ENCODE measurements around the gene PRKAR2A.
"Not testable (repeated sequence)": the region's sequence is repeated elsewhere in the genome, so short reads cannot be mapped to it uniquely, and the experiment has no call there.

Gene PRKAR2A

GRCh38 chr3:48782046-48782445 is 65.6 kb downstream of the PRKAR2A start:
- H3K4me3 ChIP-seq (ENCODE audit: low read depth, low read length): no peak overlapping the region
- no peak for DNase-seq (ENCODE audit: low read depth)
- TF ChIP-seq, protein P1, sequence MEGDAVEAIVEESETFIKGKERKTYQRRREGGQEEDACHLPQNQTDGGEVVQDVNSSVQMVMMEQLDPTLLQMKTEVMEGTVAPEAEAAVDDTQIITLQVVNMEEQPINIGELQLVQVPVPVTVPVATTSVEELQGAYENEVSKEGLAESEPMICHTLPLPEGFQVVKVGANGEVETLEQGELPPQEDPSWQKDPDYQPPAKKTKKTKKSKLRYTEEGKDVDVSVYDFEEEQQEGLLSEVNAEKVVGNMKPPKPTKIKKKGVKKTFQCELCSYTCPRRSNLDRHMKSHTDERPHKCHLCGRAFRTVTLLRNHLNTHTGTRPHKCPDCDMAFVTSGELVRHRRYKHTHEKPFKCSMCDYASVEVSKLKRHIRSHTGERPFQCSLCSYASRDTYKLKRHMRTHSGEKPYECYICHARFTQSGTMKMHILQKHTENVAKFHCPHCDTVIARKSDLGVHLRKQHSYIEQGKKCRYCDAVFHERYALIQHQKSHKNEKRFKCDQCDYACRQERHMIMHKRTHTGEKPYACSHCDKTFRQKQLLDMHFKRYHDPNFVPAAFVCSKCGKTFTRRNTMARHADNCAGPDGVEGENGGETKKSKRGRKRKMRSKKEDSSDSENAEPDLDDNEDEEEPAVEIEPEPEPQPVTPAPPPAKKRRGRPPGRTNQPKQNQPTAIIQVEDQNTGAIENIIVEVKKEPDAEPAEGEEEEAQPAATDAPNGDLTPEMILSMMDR (IDR thresholded peaks at IDR 0.05; ENCODE audit: low read depth, low read length, missing control alignments): no peak

- not testable (repeated sequence) for DNase-seq (ENCODE audit: low read depth); H3K4me3 ChIP-seq (ENCODE audit: low read depth, low read length)
Measured at GRCh38 chr3:48778565-48778964, 69.1 kb downstream of the PRKAR2A start.

DNA sequence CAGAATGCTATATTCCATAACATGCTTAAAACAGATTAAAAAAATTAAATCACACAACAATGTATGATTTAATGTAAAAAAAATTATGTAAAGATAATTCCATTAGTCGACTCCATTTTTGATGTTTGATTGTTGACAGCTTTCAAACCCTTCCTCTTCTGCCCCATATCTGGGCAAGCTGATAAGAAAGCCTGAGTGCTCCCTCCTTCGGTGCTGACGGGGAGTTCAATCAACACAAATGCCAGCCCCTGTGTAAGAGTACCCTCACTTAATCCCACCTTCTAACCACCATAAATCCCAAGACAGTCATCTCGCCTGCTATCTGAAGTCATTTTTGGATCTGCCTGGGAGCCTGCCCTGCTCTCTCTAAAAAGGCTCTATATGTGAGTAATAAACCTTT is 70.8 kb downstream of the PRKAR2A start:
- TF ChIP-seq, protein P1 (IDR thresholded peaks at IDR 0.05; ENCODE audit: low read depth, low read length, missing control alignments): no peak
- DNase-seq (ENCODE audit: low read depth): no peak

GRCh38 chr3:48770192-48770502 is 77.5 kb downstream of the PRKAR2A start:
- TF ChIP-seq, protein P1 (IDR thresholded peaks at IDR 0.05; ENCODE audit: low read depth, low read length, missing control alignments): no peak

More for the DNA sequence above, 70.8 kb downstream of the PRKAR2A start:
- H3K4me3 ChIP-seq (ENCODE audit: low read depth, low read length): no peak overlapping the region

DNA sequence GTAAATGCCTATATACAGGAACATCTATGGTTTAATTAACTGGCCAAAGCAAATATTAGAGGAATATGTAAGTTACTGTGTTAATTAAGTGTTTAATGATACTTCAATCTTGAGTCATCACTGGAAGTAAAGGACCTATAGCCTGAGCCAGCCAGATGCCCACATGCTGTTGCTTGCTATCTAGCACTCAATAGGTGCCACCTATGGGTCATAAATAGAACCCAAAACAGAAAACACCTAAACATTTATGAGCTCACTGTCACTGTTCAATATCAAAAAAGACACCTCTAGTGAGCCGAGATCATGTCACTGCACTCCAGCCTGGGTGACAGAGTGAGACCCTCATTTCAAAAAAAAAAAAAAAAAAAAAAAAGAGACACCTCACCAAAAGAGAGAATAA is 82.3 kb downstream of the PRKAR2A start:
- H3K4me3 ChIP-seq (ENCODE audit: low read depth, low read length): no peak overlapping the region
- TF ChIP-seq, protein P1 (IDR thresholded peaks at IDR 0.05; ENCODE audit: low read depth, low read length, missing control alignments): peak; percentile 5
- no peak for DNase-seq (ENCODE audit: low read depth)

More at GRCh38 chr3:48770192-48770502, 77.5 kb downstream of the PRKAR2A start:
- H3K4me3 ChIP-seq (ENCODE audit: low read depth, low read length): no peak overlapping the region
- DNase-seq (ENCODE audit: low read depth): no peak

GRCh38 chr3:48762816-48763215 is 84.9 kb downstream of the PRKAR2A start:
- H3K4me3 ChIP-seq (ENCODE audit: low read depth, low read length): no peak overlapping the region
- TF ChIP-seq, protein P1 (IDR thresholded peaks at IDR 0.05; ENCODE audit: low read depth, low read length, missing control alignments): no peak
- DNase-seq (ENCODE audit: low read depth): no peak

DNA sequence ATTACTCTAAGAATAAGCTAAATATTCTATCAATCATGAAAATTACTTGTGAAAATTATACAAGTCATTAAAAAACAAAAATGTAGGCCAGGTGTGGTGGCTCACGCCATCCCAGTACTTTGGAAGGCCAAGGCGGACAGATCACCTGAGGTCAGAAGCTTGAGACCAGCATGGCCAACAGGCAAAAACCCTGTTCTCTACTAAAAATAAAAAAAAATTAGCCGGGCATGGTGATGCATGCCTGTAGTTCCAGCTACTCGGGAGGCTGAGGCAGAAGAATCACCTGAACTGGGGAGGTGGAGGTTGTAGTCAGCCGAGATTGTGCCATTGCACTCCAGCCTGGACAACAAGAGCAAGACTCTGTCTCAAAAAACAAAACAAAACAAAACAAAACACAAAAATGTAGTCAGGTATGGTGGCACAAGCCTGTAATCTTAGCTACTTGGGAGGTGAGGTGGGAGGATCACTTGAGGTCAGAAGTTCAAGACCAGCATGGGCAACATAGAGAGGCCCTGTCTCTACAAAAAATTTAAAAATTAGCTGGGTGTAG is 87.6 kb downstream of the PRKAR2A start:
- DNase-seq (ENCODE audit: low read depth); H3K4me3 ChIP-seq (ENCODE audit: low read depth, low read length): not testable (repeated sequence)

DNA sequence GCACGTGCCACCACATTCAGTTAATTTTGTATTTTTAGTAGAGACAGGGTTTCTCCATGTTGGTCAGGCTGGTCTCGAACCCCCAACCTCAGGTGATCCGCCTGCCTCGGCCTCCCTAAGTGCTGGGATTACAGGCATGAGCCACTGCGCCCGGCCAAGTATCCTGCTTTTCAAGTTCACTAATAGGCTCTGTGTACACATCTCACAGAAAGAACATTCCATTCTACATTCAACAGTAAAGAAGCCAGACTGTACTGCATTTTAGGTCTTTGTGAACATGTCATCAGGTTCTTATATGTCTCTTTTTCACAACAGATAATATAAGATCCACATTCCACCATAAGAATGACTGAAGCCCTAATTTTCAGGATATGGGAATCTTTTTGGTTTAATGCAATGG is 88.1 kb downstream of the PRKAR2A start:
- not testable (repeated sequence) for H3K4me3 ChIP-seq (ENCODE audit: low read depth, low read length); DNase-seq (ENCODE audit: low read depth)

GRCh38 chr3:48759071-48759470 is 88.6 kb downstream of the PRKAR2A start:
- no peak for DNase-seq (ENCODE audit: low read depth)
- TF ChIP-seq, protein P1 (IDR thresholded peaks at IDR 0.05; ENCODE audit: low read depth, low read length, missing control alignments): no peak
- no peak overlapping the region for H3K4me3 ChIP-seq (ENCODE audit: low read depth, low read length)

Measured in GM12864 (cell line).